Suppressor macrophage (primary cell): ENCODE data around the gene ITGA11.

Experiments used
- DNase-seq, 4 experiments: peaks; one replicate each; pipeline ENCODE4 v3.0.0-alpha.2; 2020 to 2022

ITGA11 gene

GRCh38 chr15:68289057-68289456 lies 142.9 kb downstream of the ITGA11 start:
- DNase-seq: no peak

GRCh38 chr15:68286256-68286655 lies 145.7 kb downstream of the ITGA11 start:
- no peak for DNase-seq

- DNase-seq: peak in 2 of 4 experiments; percentile 71 to 75
These were observed 146.5 kb downstream of the ITGA11 start for GRCh38 chr15:68285259-68285980.

- DNase-seq: peak in 1 of 4 experiments; percentile 40
These were observed 147.2 kb downstream of the ITGA11 start for GRCh38 chr15:68284616-68285258.

GRCh38 chr15:68283401-68283800 lies 148.6 kb downstream of the ITGA11 start:
- DNase-seq: no peak

GRCh38 chr15:68281008-68281407 lies 151.0 kb downstream of the ITGA11 start:
- peak in 1 of 4 experiments; percentile 50 for DNase-seq

- peak in 1 of 4 experiments; percentile 39 for DNase-seq
These were observed 151.9 kb downstream of the ITGA11 start for GRCh38 chr15:68279779-68280753.

GRCh38 chr15:68278595-68279405 lies 153.2 kb downstream of the ITGA11 start:
- DNase-seq: peak; percentile 59 to 65 (median 60)

- DNase-seq: peak; percentile 59 to 78 (median 68)
These were observed 153.7 kb downstream of the ITGA11 start for GRCh38 chr15:68278345-68278594.

- peak; percentile 94 to 96 (median 96) for DNase-seq
These were observed 154.2 kb downstream of the ITGA11 start, which contains the start of gene FEM1B for GRCh38 chr15:68277603-68278344. Gene FEM1B, plus strand, starts transcription at chr15:68277745. Its CDS starts 673 bp downstream, at chr15:68278418.

- peak; percentile 46 to 75 (median 67) for DNase-seq
These were observed 154.8 kb downstream of the ITGA11 start for GRCh38 chr15:68277131-68277602.

- DNase-seq: no peak
These were observed 155.3 kb downstream of the ITGA11 start for GRCh38 chr15:68276668-68277067.

- DNase-seq: peak; percentile 56 to 77 (median 73)
These were observed 156.7 kb downstream of the ITGA11 start for GRCh38 chr15:68275165-68275746.

GRCh38 chr15:68274201-68274848 lies 157.6 kb downstream of the ITGA11 start:
- DNase-seq: peak; percentile 45 to 73 (median 68)

- peak; percentile 76 to 93 (median 82) for DNase-seq
These were observed 159.2 kb downstream of the ITGA11 start for GRCh38 chr15:68272721-68273271.

- peak in 3 of 4 experiments; percentile 49 to 56 (median 55) for DNase-seq
These were observed 160.0 kb downstream of the ITGA11 start for GRCh38 chr15:68271854-68272471.

- no peak for DNase-seq
These were observed 163.6 kb downstream of the ITGA11 start for GRCh38 chr15:68268405-68268804.

- no peak for DNase-seq
These were observed 166.3 kb downstream of the ITGA11 start for GRCh38 chr15:68265674-68266073.

GRCh38 chr15:68265081-68265480 lies 166.9 kb downstream of the ITGA11 start:
- DNase-seq: peak in 1 of 4 experiments; percentile 48
